Measurements from ENCODE around the gene F2RL3.

Gene F2RL3

GRCh38 chr19:16896146-16897028 lies 7.6 kb downstream of the F2RL3 start:
- DNase-seq, result no peak

- DNase-seq, result peak; percentile 73
Measured at GRCh38 chr19:16897029-16897855, 8.4 kb downstream of the F2RL3 start.

GRCh38 chr19:16897856-16898161 lies 9.0 kb downstream of the F2RL3 start:
- DNase-seq, result no peak

- DNase-seq, result no peak
Measured at GRCh38 chr19:16898361-16899015, 9.7 kb downstream of the F2RL3 start.

GRCh38 chr19:16899566-16900075 lies 10.8 kb downstream of the F2RL3 start:
- peak; percentile 30 for DNase-seq

GRCh38 chr19:16901491-16902175 lies 12.8 kb downstream of the F2RL3 start:
- DNase-seq, result no peak

- DNase-seq, result no peak
Measured at GRCh38 chr19:16902545-16902944, 13.7 kb downstream of the F2RL3 start.

GRCh38 chr19:16903347-16903746 lies 14.5 kb downstream of the F2RL3 start:
- no peak for DNase-seq

- no peak for DNase-seq
Measured at GRCh38 chr19:16904599-16904998, 15.8 kb downstream of the F2RL3 start.

- DNase-seq, result no peak
Measured at GRCh38 chr19:16908759-16909158, 20.0 kb downstream of the F2RL3 start.

- no peak for DNase-seq
Measured at GRCh38 chr19:16911046-16911445, 22.2 kb downstream of the F2RL3 start.

- no peak for DNase-seq
Measured at GRCh38 chr19:16912780-16913179, 24.0 kb downstream of the F2RL3 start.

- DNase-seq, result no peak
Measured at GRCh38 chr19:16914421-16914820, 25.6 kb downstream of the F2RL3 start.

GRCh38 chr19:16915135-16915534 lies 26.3 kb downstream of the F2RL3 start:
- DNase-seq, result no peak

GRCh38 chr19:16915734-16916133 lies 26.9 kb downstream of the F2RL3 start:
- DNase-seq, result no peak

- no peak for DNase-seq
Measured at GRCh38 chr19:16917401-16917800, 28.6 kb downstream of the F2RL3 start.

GRCh38 chr19:16919496-16919895 lies 30.7 kb downstream of the F2RL3 start:
- DNase-seq, result no peak

GRCh38 chr19:16920816-16921529 lies 32.2 kb downstream of the F2RL3 start:
- no peak for DNase-seq

- DNase-seq, result no peak
Measured at GRCh38 chr19:16921766-16922591, 33.2 kb downstream of the F2RL3 start.

GRCh38 chr19:16922592-16922934 lies 33.8 kb downstream of the F2RL3 start:
- DNase-seq, result no peak

- no peak for DNase-seq
Measured at GRCh38 chr19:16922949-16923348, 34.1 kb downstream of the F2RL3 start.

Data from activated CD4-positive, alpha-beta T cell treated with anti-CD3 and anti-CD28 coated beads, Interleukin-2, amount 50 U/mL, for 16 hours (primary cell).